Progenitor cell of endocrine pancreas (in vitro differentiated cells): ENCODE data around the gene DDX5. TPM values are rescaled to one million over a fixed set of nuclear protein-coding genes. Genes with fewer than 3 reads are reported as not detected.

ENCODE experiments used
- DNase-seq: peaks from one replicate; pipeline ENCODE4 v3.0.0; 2021; ENCODE audit warnings: low spot score; ENCODE audit not compliant: unreplicated experiment
- H3K27ac Mint-ChIP-seq: 2 replicates; pipeline ENCODE4 v1.8.0; 2021; ENCODE audit warnings: mild to moderate bottlenecking, moderate library complexity, mixed read lengths
- H3K27me3 Mint-ChIP-seq: 2 replicates; pipeline ENCODE4 v1.8.0; 2021; ENCODE audit warnings: mixed read lengths
- H3K36me3 Mint-ChIP-seq: 2 replicates; pipeline ENCODE4 v1.8.0; 2022; ENCODE audit warnings: mixed read lengths; ENCODE audit not compliant: insufficient read depth
- H3K4me1 Mint-ChIP-seq: 2 replicates; pipeline ENCODE4 v1.8.0; 2021; ENCODE audit warnings: low read depth, mixed read lengths
- H3K4me3 Mint-ChIP-seq: 2 replicates; pipeline ENCODE4 v1.8.0; 2021; ENCODE audit warnings: low read depth, mild to moderate bottlenecking, moderate library complexity, mixed read lengths
- H3K9me3 Mint-ChIP-seq: 2 replicates; pipeline ENCODE4 v1.8.0; 2021; ENCODE audit warnings: low read depth, mixed read lengths
- total RNA-seq: library from RNA; stranded (reverse); gene quantifications from 2 replicates; pipeline ENCODE4 v1.2.1, GENCODE V29; 2021
- TF ChIP-seq, protein P1 (sequence below): fragments of 200-600 bp; sonication (generic); IDR thresholded peaks from one replicate; pipeline ENCODE4 v1.5.0; 2021; ENCODE audit warnings: antibody characterized with exemption, mild to moderate bottlenecking; ENCODE audit not compliant: unreplicated experiment

The DDX5 gene
- total RNA-seq, 1 donor from 2014 or later: 925 TPM

DNA sequence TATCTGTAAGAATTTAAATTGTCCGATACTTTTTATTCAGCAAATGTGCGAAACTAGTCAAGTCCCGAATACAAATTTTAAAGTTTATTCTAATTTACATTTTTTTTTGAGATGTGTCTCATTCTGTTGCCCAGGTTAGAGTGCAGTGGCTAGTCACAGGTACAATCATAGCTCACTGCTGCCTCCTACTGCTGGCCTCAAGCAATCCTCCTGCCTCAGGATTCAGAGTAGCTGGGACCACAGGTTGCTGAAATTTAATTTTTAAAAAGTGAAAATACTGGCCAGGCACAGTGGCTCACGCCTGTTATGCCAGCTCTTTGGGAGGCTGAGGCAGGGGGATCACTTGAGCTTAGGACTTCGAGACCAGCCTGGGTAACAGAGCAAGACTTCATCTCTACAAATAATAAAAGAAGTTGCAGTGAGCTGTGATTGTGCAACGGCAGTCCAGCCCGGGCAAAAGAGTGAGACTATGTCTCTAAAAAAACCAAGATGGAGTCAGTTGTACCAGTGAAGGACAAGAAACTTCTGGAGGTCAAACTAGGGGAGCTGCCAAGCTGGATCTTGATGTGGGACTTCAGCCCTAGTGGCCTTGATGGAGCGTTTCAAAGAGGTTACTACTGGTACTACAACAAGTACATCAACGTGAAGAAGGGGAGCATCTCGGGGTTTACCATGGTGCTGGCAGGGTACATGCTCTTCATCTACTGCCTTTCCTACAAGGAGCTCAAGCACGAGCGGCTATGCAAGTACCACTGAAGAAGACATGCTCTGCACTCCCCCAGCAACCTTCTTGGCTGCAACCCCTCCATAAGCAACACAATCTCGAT, 14.8 kb downstream of the DDX5 start:
- no peak for DNase-seq
- no peak overlapping the region for H3K27ac Mint-ChIP-seq
- TF ChIP-seq, protein P1, sequence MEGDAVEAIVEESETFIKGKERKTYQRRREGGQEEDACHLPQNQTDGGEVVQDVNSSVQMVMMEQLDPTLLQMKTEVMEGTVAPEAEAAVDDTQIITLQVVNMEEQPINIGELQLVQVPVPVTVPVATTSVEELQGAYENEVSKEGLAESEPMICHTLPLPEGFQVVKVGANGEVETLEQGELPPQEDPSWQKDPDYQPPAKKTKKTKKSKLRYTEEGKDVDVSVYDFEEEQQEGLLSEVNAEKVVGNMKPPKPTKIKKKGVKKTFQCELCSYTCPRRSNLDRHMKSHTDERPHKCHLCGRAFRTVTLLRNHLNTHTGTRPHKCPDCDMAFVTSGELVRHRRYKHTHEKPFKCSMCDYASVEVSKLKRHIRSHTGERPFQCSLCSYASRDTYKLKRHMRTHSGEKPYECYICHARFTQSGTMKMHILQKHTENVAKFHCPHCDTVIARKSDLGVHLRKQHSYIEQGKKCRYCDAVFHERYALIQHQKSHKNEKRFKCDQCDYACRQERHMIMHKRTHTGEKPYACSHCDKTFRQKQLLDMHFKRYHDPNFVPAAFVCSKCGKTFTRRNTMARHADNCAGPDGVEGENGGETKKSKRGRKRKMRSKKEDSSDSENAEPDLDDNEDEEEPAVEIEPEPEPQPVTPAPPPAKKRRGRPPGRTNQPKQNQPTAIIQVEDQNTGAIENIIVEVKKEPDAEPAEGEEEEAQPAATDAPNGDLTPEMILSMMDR: peak; percentile 49
- H3K9me3 Mint-ChIP-seq: no peaks in the 10 kb centered on the region
- H3K27me3 Mint-ChIP-seq: no peaks in the 10 kb centered on the region
- H3K4me1 Mint-ChIP-seq: peaks cover 14% of the 10 kb centered on the region
- H3K4me3 Mint-ChIP-seq: no peak overlapping the region
- H3K36me3 Mint-ChIP-seq: peaks cover 26% of the 10 kb centered on the region

DNA sequence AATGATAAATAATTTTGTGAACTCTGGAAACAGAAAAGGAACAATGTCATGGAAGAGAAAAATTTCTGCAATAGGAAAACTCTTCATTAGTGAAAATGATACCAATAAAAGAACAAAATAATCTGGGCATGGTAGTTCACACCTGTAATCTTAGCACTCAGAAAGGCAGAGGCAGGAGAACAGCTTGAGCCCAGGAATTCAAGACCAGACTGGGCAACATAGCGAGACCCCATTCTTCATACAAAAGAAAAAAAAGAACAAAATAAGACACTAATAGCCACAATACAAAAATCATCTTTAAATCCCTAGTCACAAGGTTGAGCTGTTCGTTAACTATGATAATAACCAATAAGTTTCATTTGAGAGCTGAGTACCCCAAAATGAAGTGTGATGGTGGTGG, 17.8 kb downstream of the DDX5 start:
- DNase-seq: no peak
- TF ChIP-seq, protein P1: no peak
- H3K36me3 Mint-ChIP-seq: peaks cover 32% of the 10 kb centered on the region
- no peaks in the 10 kb centered on the region for H3K4me1 Mint-ChIP-seq
- H3K9me3 Mint-ChIP-seq: no peaks in the 10 kb centered on the region
- H3K27ac Mint-ChIP-seq: no peak overlapping the region
- no peak overlapping the region for H3K4me3 Mint-ChIP-seq
- no peaks in the 10 kb centered on the region for H3K27me3 Mint-ChIP-seq

DNA sequence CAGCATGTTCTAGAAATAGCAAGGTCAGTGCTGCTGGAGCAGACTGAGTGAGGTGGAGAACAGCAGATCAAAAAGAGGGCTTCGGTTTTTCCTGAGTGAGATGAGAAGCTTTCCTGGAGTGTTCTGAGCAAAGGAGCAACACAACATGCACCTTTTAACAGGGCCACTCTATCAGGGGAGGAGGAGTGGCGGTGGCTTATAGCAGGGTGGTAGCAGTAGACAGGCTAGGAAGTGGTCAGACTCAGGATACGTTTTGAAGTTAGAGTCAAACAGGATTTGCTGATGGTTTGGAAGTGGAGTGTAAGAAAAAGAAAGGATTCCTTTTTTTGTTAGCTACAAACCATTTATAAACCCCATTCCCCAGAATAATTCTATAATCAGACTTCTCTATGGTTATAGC, 21.7 kb downstream of the DDX5 start:
- Mint-ChIP-seq H3K27me3 (no peaks in the 10 kb centered on the region), H3K36me3 (peaks cover 17% of the 10 kb centered on the region), H3K4me1 (no peaks in the 10 kb centered on the region), H3K27ac (no peak overlapping the region), H3K4me3 (no peak overlapping the region), H3K9me3 (no peaks in the 10 kb centered on the region)
- no peak for DNase-seq
- TF ChIP-seq, protein P1: no peak

DNA sequence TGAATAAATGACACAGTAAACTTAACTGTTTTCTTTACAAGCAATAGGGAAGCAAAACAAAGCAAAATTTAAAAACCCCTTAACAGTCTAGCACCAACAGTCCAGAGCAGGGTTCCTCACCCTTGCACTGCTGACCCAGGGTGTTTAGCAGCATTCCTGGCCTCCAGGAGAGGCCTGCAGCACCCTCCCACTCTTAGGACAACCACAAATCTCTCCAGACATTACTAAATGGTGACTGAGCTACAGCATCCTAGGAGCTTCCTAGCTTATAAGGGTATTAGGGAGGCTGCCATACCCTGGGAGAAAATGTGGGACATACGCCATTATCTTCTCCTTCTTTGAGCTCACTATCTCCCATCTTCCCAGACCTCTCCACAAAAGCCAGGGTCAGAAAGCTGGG, 25.1 kb downstream of the DDX5 start:
- H3K4me3 Mint-ChIP-seq: no peak overlapping the region
- no peaks in the 10 kb centered on the region for H3K9me3 Mint-ChIP-seq
- H3K27me3 Mint-ChIP-seq: no peaks in the 10 kb centered on the region
- peaks cover 15% of the 10 kb centered on the region for H3K36me3 Mint-ChIP-seq
- no peaks in the 10 kb centered on the region for H3K4me1 Mint-ChIP-seq
- TF ChIP-seq, protein P1: no peak
- no peak overlapping the region for H3K27ac Mint-ChIP-seq
- DNase-seq: no peak

DNA sequence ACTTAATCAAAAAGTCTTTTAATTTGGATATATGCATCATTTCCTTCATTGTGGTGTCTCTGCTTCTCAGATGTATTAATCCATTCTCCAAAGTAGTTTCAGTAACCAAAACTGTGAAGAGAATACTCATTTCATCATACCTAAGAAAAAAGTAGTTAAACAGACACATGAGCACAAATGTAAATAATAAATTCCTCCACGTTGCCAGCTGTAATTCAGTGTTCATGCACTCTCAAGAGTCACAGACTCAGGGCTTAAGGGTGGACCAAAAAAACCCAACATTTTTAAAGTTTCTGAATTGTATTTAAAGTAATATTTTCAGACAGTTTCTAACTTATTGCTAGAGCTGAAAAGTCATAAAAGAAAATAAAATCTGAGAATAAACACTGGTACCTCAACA, 28.2 kb downstream of the DDX5 start:
- Mint-ChIP-seq H3K9me3 (no peaks in the 10 kb centered on the region), H3K27me3 (no peaks in the 10 kb centered on the region), H3K27ac (no peak overlapping the region), H3K4me3 (no peak overlapping the region), H3K36me3 (peaks cover 6% of the 10 kb centered on the region), H3K4me1 (no peaks in the 10 kb centered on the region)
- DNase-seq: no peak
- TF ChIP-seq, protein P1: no peak
